Calu3 (cell line): ENCODE data around the gene GREB1L. TPM values are rescaled to one million over a fixed set of nuclear protein-coding genes. Genes with fewer than 3 reads are reported as not detected.

Experiments
- BruUV-seq: library from RNA; stranded (reverse); fragments of 400-500 nt; replicated peaks from 2 replicates; lab custom pipeline; 2021; lab: Mats Ljungman, UMichigan
- CTCF ChIA-PET: fragments of 300-600 bp; sonication (Branson Sonifier 250); formaldehyde crosslinking; loops from one replicate; lab custom pipeline; 2022; ENCODE audit warnings: antibody characterized with exemption; lab: Charles Lee
- DNase-seq: peaks from one replicate; pipeline ENCODE4 v3.0.0; 2022
- H3K27ac Mint-ChIP-seq: one replicate; pipeline ENCODE4 v1.8.0; 2022; ENCODE audit warnings: mixed read lengths; ENCODE audit not compliant: unreplicated experiment
- H3K27me3 Mint-ChIP-seq: one replicate; pipeline ENCODE4 v1.8.0; 2022; ENCODE audit warnings: mixed read lengths; ENCODE audit not compliant: unreplicated experiment
- H3K36me3 Mint-ChIP-seq: one replicate; pipeline ENCODE4 v1.8.0; 2022; ENCODE audit warnings: mild to moderate bottlenecking, moderate library complexity, mixed read lengths; ENCODE audit not compliant: insufficient read depth, unreplicated experiment
- H3K4me1 Mint-ChIP-seq: one replicate; pipeline ENCODE4 v1.8.0; 2022; ENCODE audit warnings: mild to moderate bottlenecking, low read depth, mixed read lengths; ENCODE audit not compliant: unreplicated experiment
- H3K4me3 Mint-ChIP-seq: one replicate; pipeline ENCODE4 v1.8.0; 2022; ENCODE audit warnings: mild to moderate bottlenecking, low read depth, moderate library complexity, mixed read lengths; ENCODE audit not compliant: unreplicated experiment
- H3K9me3 Mint-ChIP-seq: one replicate; pipeline ENCODE4 v1.8.0; 2022; ENCODE audit warnings: low read depth, mixed read lengths; ENCODE audit not compliant: unreplicated experiment
- intact Hi-C: fragments of 100-400 bp; cut with micrococcal nuclease; formaldehyde crosslinking; loops from one replicate; pipeline ENCODE4 v1.10.0; 2022; ENCODE audit not compliant: unreplicated experiment
- total RNA-seq: library from RNA; stranded (reverse); gene quantifications from 2 replicates; pipeline ENCODE4 v1.2.3, GENCODE V29; 2022
- TF ChIP-seq, protein P1 (sequence below): fragments of 200-600 bp; IDR thresholded peaks from one replicate; pipeline ENCODE4 v1.8.0; 2022; ENCODE audit warnings: antibody characterized with exemption; ENCODE audit not compliant: unreplicated experiment

GREB1L gene
- total RNA-seq, 1 experiment from 2014 or later, result 3.8 TPM

DNA sequence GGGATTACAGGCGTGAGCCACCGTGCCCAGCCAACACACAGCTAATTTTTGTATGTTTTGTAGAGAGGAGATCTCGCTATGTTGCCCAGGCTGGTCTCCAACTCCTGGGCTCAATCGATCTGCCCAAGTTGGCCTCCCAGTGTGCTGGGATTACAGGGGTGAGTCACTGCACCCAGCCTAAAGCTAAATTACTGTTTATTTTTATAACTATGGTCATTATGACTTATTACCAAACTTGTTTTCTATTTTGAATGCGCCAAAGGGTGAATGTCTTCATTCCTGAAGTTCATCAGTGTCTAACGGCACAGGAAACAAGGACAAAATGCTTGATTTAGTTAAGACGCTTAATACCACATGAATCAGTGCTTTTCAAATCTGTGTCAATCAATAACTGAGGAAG is 38.9 kb upstream of the GREB1L start:
- Mint-ChIP-seq H3K36me3 (no peaks in the 10 kb centered on the region), H3K4me1 (no peaks in the 10 kb centered on the region), H3K9me3 (no peaks in the 10 kb centered on the region), H3K27me3 (no peaks in the 10 kb centered on the region), H3K4me3 (no peak overlapping the region), H3K27ac (no peak overlapping the region)
- intact Hi-C loops, result no loop called here
- TF ChIP-seq, protein P1, sequence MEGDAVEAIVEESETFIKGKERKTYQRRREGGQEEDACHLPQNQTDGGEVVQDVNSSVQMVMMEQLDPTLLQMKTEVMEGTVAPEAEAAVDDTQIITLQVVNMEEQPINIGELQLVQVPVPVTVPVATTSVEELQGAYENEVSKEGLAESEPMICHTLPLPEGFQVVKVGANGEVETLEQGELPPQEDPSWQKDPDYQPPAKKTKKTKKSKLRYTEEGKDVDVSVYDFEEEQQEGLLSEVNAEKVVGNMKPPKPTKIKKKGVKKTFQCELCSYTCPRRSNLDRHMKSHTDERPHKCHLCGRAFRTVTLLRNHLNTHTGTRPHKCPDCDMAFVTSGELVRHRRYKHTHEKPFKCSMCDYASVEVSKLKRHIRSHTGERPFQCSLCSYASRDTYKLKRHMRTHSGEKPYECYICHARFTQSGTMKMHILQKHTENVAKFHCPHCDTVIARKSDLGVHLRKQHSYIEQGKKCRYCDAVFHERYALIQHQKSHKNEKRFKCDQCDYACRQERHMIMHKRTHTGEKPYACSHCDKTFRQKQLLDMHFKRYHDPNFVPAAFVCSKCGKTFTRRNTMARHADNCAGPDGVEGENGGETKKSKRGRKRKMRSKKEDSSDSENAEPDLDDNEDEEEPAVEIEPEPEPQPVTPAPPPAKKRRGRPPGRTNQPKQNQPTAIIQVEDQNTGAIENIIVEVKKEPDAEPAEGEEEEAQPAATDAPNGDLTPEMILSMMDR, result no peak
- BruUV-seq, result no TSS peak
- DNase-seq, result no peak
- CTCF ChIA-PET, result no interaction called here

DNA sequence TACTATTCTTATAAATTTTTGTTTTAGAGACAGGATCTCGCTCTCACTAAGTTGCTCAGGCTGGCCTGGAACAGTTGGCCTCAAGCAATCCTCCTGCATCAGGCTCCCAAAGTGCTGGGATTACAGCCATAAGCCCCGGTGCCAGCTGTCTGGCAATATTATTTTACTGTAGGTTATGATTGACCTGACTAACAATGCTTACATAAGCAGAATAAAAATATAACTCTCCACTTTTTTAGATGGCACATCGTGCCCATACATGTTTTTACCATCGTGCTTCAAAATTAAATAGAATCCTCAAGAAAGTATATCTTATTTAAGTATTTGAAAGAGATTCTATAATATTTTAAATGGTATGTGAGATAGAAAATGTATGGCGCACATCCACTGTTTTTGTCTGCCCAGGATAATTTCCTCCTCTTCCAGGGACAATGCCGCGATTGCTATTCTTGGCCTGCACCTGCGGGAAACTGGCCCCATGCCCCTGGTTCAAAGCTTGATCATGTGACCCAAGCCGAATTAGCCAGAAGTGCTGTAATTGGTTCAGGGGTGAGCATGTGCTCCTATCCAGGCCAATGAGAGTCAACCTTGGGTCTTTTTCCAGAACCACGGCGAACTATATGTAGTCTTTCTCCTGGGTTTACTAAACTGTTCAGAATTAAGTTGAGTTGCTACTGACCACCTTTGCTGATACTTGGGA is 38.3 kb upstream of the GREB1L start:
- intact Hi-C loops, result no loop called here
- no peak for DNase-seq
- no peaks in the 10 kb centered on the region for H3K4me1 Mint-ChIP-seq
- BruUV-seq, result no TSS peak
- H3K27ac Mint-ChIP-seq, result no peak overlapping the region
- H3K27me3 Mint-ChIP-seq, result no peaks in the 10 kb centered on the region
- TF ChIP-seq, protein P1, result no peak
- H3K4me3 Mint-ChIP-seq, result no peak overlapping the region
- no peaks in the 10 kb centered on the region for H3K36me3 Mint-ChIP-seq
- no peaks in the 10 kb centered on the region for H3K9me3 Mint-ChIP-seq
- CTCF ChIA-PET, result no interaction called here

DNA sequence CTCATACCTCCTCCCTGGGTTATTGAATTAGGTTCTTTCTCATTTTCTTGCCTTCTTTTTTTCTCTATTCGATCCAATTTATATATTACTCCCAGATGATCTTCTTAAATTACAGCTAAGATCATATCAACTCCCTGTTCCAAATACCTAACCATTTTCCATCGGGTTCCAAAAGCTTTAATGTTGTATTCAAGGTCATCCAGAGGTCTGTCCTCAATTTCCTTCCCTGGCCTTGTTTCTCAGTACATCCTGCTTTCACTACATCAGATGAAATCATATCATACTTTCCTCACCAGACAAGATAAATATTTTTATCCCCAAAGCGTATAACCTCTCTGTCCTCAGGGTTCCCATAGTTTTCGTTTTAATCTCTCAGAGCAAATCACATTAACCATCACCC is 36.3 kb upstream of the GREB1L start:
- Mint-ChIP-seq H3K27ac (no peak overlapping the region), H3K36me3 (no peaks in the 10 kb centered on the region), H3K4me1 (no peaks in the 10 kb centered on the region), H3K4me3 (no peak overlapping the region), H3K9me3 (no peaks in the 10 kb centered on the region), H3K27me3 (no peaks in the 10 kb centered on the region)
- no TSS peak for BruUV-seq
- intact Hi-C loops, result no loop called here
- no peak for DNase-seq
- CTCF ChIA-PET, result no interaction called here
- TF ChIP-seq, protein P1, result no peak

DNA sequence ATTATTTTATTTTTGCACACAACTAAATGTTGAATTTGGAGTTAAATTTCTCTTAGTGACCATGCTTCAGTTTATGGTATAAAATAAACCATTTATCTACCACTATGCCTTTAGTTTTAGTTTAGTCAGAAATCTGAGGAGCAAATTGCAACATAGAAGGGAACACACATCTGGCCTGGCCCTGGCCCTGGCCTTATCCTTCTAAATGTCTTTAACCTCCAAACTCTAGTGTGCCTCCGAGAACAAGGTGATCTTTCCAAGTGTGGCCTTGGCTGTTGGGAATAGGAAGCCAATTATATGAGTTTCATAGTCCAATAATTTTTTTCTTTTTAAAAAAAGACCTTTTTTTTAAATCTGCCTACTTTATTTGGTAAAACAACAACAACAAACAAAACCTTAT is 31.8 kb upstream of the GREB1L start:
- Mint-ChIP-seq H3K4me3 (no peak overlapping the region), H3K27ac (no peak overlapping the region), H3K9me3 (no peaks in the 10 kb centered on the region), H3K27me3 (no peaks in the 10 kb centered on the region), H3K36me3 (no peaks in the 10 kb centered on the region), H3K4me1 (no peaks in the 10 kb centered on the region)
- BruUV-seq, result no TSS peak
- intact Hi-C loops, result loop anchor here (10.0 kb wide), 2 partner anchors 55 to 85 kb away; no protein-coding TSS in a partner anchor
- DNase-seq, result no peak
- TF ChIP-seq, protein P1, result no peak
- CTCF ChIA-PET, result no interaction called here
